Measurements from ENCODE around the gene MT1M. TPM values are rescaled to one million over a fixed set of nuclear protein-coding genes. Genes with fewer than 3 reads are reported as not detected.
A peak's percentile ranks its signal among the peaks of the same experiment; 100 is the strongest.

The MT1M gene
- total RNA-seq, 1 experiment from 2014 or later, result not detected

DNA sequence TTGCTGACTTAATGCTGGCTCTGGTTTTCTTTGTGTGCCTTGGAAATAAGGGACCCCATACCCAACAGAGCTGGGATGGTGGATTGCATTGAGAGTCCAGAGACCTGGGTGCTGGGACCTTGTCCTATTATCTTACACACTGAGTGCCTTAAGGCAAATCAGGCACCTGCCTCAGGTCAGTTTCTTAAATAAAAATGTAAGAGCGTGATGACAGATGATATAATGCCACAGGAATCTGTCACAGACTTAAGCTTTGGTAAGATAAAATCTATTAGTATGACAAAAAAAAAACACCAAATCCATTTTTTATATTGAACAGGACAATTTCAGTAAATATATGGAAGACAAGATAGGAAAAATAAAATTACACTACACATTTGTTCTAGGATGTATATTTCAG is 7.6 kb downstream of the MT1M start:
- DNase-seq, result no peak
- intact Hi-C loops (cut with micrococcal nuclease; ENCODE audit: unreplicated experiment), result no loop called here
- BruUV-seq (replicated peaks), result no TSS peak
- Mint-ChIP-seq H3K36me3 (ENCODE audit: insufficient read depth, unreplicated experiment) (peaks cover 23% of the 10 kb centered on the region), H3K9me3 (ENCODE audit: low read depth, unreplicated experiment) (no peaks in the 10 kb centered on the region), H3K27me3 (ENCODE audit: unreplicated experiment) (peaks cover 99% of the 10 kb centered on the region), H3K4me1 (ENCODE audit: low read depth, unreplicated experiment) (peaks cover 32% of the 10 kb centered on the region), H3K27ac (ENCODE audit: unreplicated experiment) (no peak overlapping the region), H3K4me3 (ENCODE audit: low read depth, unreplicated experiment) (no peak overlapping the region)
- TF ChIP-seq CTCF (IDR thresholded peaks at IDR 0.05; ENCODE audit: unreplicated experiment), result no peak
- CTCF ChIA-PET, result interaction anchor here (1.1 kb wide), 1 partner anchor 62 kb away, joined by 3 read pairs; no protein-coding TSS in a partner anchor

- no TSS peak for BruUV-seq (replicated peaks)
- H3K4me1 Mint-ChIP-seq (ENCODE audit: low read depth, unreplicated experiment), result peaks cover 32% of the 10 kb centered on the region
- H3K4me3 Mint-ChIP-seq (ENCODE audit: low read depth, unreplicated experiment), result no peak overlapping the region
- H3K36me3 Mint-ChIP-seq (ENCODE audit: insufficient read depth, unreplicated experiment), result peaks cover 23% of the 10 kb centered on the region
- H3K27me3 Mint-ChIP-seq (ENCODE audit: unreplicated experiment), result peaks cover 99% of the 10 kb centered on the region
- TF ChIP-seq CTCF (IDR thresholded peaks at IDR 0.05; ENCODE audit: unreplicated experiment), result no peak
- CTCF ChIA-PET, result interaction anchor here (1.1 kb wide), 1 partner anchor 61 kb away, joined by 3 read pairs; no protein-coding TSS in a partner anchor
- intact Hi-C loops (cut with micrococcal nuclease; ENCODE audit: unreplicated experiment), result no loop called here
- H3K9me3 Mint-ChIP-seq (ENCODE audit: low read depth, unreplicated experiment), result no peaks in the 10 kb centered on the region
- H3K27ac Mint-ChIP-seq (ENCODE audit: unreplicated experiment), result no peak overlapping the region
- DNase-seq, result no peak
These were observed 8.7 kb downstream of the MT1M start for GRCh38 chr16:56641166-56641565.

- peak; percentile 86 for DNase-seq
These were observed 10.8 kb downstream of the MT1M start for GRCh38 chr16:56643080-56643778.

DNA sequence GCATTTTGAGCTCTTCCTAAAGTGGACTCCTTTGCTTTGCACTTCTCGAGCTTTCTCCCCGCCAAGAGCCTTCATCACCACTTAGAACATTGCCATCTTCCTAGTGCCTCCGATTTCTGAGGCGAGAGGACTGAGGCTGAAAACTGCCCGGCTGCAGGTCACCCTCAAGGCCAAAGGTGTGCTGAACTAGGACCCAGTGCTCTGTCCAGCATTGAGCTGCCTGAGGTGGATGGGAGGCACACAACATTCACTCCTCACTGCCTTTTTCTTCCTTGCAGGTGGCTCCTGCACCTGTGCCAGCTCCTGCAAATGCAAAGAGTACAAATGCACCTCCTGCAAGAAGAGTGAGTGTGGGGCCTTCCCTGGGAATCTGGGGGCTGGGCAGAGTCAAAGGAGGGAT is 11.4 kb downstream of the MT1M start:
- DNase-seq, result no peak
- Mint-ChIP-seq H3K4me3 (ENCODE audit: low read depth, unreplicated experiment) (peak overlapping the region; percentile 60), H3K4me1 (ENCODE audit: low read depth, unreplicated experiment) (peaks cover 21% of the 10 kb centered on the region), H3K9me3 (ENCODE audit: low read depth, unreplicated experiment) (no peaks in the 10 kb centered on the region), H3K36me3 (ENCODE audit: insufficient read depth, unreplicated experiment) (peaks cover 12% of the 10 kb centered on the region), H3K27ac (ENCODE audit: unreplicated experiment) (peak overlapping the region; percentile 39), H3K27me3 (ENCODE audit: unreplicated experiment) (peaks cover 99% of the 10 kb centered on the region)
- no TSS peak for BruUV-seq (replicated peaks)
- intact Hi-C loops (cut with micrococcal nuclease; ENCODE audit: unreplicated experiment), result loop anchor here (2.0 kb wide), 1 partner anchor 59 kb away; no protein-coding TSS in a partner anchor
- CTCF ChIA-PET, result interaction anchor here (0.7 to 2.2 kb wide), 6 partner anchors 35 to 59 kb away, joined by 3 to 19 read pairs (median 10); partner anchors contain the start of gene MT2A
- no peak for TF ChIP-seq CTCF (IDR thresholded peaks at IDR 0.05; ENCODE audit: unreplicated experiment)

More at GRCh38 chr16:56643080-56643778, 10.8 kb downstream of the MT1M start:
- H3K27ac Mint-ChIP-seq (ENCODE audit: unreplicated experiment), result peak overlapping the region; percentile 39
- H3K27me3 Mint-ChIP-seq (ENCODE audit: unreplicated experiment), result peaks cover 99% of the 10 kb centered on the region
- no TSS peak for BruUV-seq (replicated peaks)
- H3K36me3 Mint-ChIP-seq (ENCODE audit: insufficient read depth, unreplicated experiment), result peaks cover 18% of the 10 kb centered on the region
- no peaks in the 10 kb centered on the region for H3K9me3 Mint-ChIP-seq (ENCODE audit: low read depth, unreplicated experiment)
- CTCF ChIA-PET, result interaction anchor here (0.7 to 2.2 kb wide), 6 partner anchors 34 to 59 kb away, joined by 3 to 19 read pairs (median 10); partner anchors contain the start of gene MT2A
- H3K4me3 Mint-ChIP-seq (ENCODE audit: low read depth, unreplicated experiment), result peak overlapping the region; percentile 60
- peak; percentile 70 for TF ChIP-seq CTCF (IDR thresholded peaks at IDR 0.05; ENCODE audit: unreplicated experiment)
- intact Hi-C loops (cut with micrococcal nuclease; ENCODE audit: unreplicated experiment), result loop anchor here (2.0 kb wide), 1 partner anchor 60 kb away; no protein-coding TSS in a partner anchor
- peaks cover 21% of the 10 kb centered on the region for H3K4me1 Mint-ChIP-seq (ENCODE audit: low read depth, unreplicated experiment)

Data from Calu3 (cell line).